Osteoblast (primary cell): Measurements from ENCODE around the gene GFPT1. TPM values are rescaled to one million over a fixed set of nuclear protein-coding genes. Genes with fewer than 3 reads are reported as not detected.

ENCODE experiments used
- DNase-seq: peaks from one replicate; pipeline ENCODE4 v3.0.0; 2011; ENCODE audit warnings: low spot score, mixed read lengths; ENCODE audit not compliant: insufficient read length; ENCODE audit errors: missing footprints
- H2AFZ ChIP-seq: 2 replicates; pipeline ENCODE4 v1.6.0; 2011; ENCODE audit warnings: mild to moderate bottlenecking, low read length
- H3K27ac ChIP-seq: 2 replicates; pipeline ENCODE4 v1.5.1; 2011; ENCODE audit warnings: mild to moderate bottlenecking, low read depth, low read length, moderate library complexity
- H3K27me3 ChIP-seq: 2 replicates; pipeline ENCODE4 v1.6.0; 2012; ENCODE audit warnings: mild to moderate bottlenecking, control low read depth, inconsistent platforms, low read length, moderate library complexity; ENCODE audit not compliant: insufficient read depth
- H3K36me3 ChIP-seq: 2 replicates; pipeline ENCODE4 v1.5.1; 2011; ENCODE audit warnings: mild to moderate bottlenecking, low read length, control low read depth, moderate library complexity; ENCODE audit not compliant: insufficient read depth
- H3K4me1 ChIP-seq: 2 replicates; pipeline ENCODE4 v1.5.1; 2011; ENCODE audit warnings: mild to moderate bottlenecking, low read length, control low read depth, moderate library complexity; ENCODE audit not compliant: insufficient read depth
- H3K4me2 ChIP-seq: 2 replicates; pipeline ENCODE4 v1.6.0; 2011; ENCODE audit warnings: mild to moderate bottlenecking, low read length; ENCODE audit not compliant: insufficient read depth
- H3K4me3 ChIP-seq: fragments of 200-600 bp; sonication (generic); 3 replicates; pipeline ENCODE4 v1.5.1; 2012; ENCODE audit warnings: mild to moderate bottlenecking, low read length, inconsistent platforms; ENCODE audit not compliant: insufficient read depth
- H3K79me2 ChIP-seq: 2 replicates; pipeline ENCODE4 v1.6.0; 2012; ENCODE audit warnings: mild to moderate bottlenecking, low read length, control low read depth, inconsistent platforms; ENCODE audit not compliant: insufficient read depth
- H3K9me3 ChIP-seq: 2 replicates; pipeline ENCODE4 v1.5.1; 2011; ENCODE audit warnings: low read depth, low read length, control low read depth
- H4K20me1 ChIP-seq: 2 replicates; pipeline ENCODE4 v1.6.0; 2012; ENCODE audit warnings: mild to moderate bottlenecking, low read length, control low read depth; ENCODE audit not compliant: insufficient read depth
- CTCF ChIP-seq: IDR thresholded peaks from 2 replicates; pipeline ENCODE4 v1.5.1; 2011; ENCODE audit warnings: mild to moderate bottlenecking, low read depth, low read length, moderate library complexity; ENCODE audit errors: extremely low read depth
- total RNA-seq: library from RNA; depleted of rRNA; stranded (reverse); fragments of >200 nt; gene quantifications from 2 replicates; pipeline ENCODE4 v1.2.3, GENCODE V29; 2012

GFPT1 gene
- total RNA-seq, 1 donor = 64.4 TPM

GRCh38 chr2:69385443-69386151, 1.4 kb downstream of the GFPT1 start:
- Histone ChIP-seq H3K4me1 (peaks cover 46% of the 10 kb centered on the region), H3K4me2 (peak overlapping the region; percentile 93), H3K4me3 (peak overlapping the region; percentile 91), H3K27ac (peak overlapping the region; percentile 13), H3K79me2 (peaks cover 67% of the 10 kb centered on the region), H2AFZ (no peak overlapping the region), H3K36me3 (peaks cover 12% of the 10 kb centered on the region), H3K27me3 (no peaks in the 10 kb centered on the region), H3K9me3 (no peaks in the 10 kb centered on the region), H4K20me1 (peaks cover 38% of the 10 kb centered on the region)
- no peak for DNase-seq
- TF ChIP-seq CTCF = no peak

- Histone ChIP-seq H3K27ac (peak overlapping the region; percentile 25), H3K4me3 (peak overlapping the region; percentile 37), H3K36me3 (peaks cover 12% of the 10 kb centered on the region), H3K9me3 (no peaks in the 10 kb centered on the region), H3K79me2 (peaks cover 77% of the 10 kb centered on the region), H2AFZ (no peak overlapping the region), H3K4me1 (peaks cover 46% of the 10 kb centered on the region), H3K27me3 (no peaks in the 10 kb centered on the region), H3K4me2 (peak overlapping the region; percentile 93), H4K20me1 (peaks cover 46% of the 10 kb centered on the region)
- DNase-seq = no peak
- TF ChIP-seq CTCF = no peak
Observed at GRCh38 chr2:69384618-69385081, 2.4 kb downstream of the GFPT1 start.

- TF ChIP-seq CTCF = no peak
- Histone ChIP-seq H3K27ac (no peak overlapping the region), H3K4me2 (peak overlapping the region; percentile 93), H4K20me1 (peaks cover 58% of the 10 kb centered on the region), H3K4me3 (no peak overlapping the region), H3K36me3 (peaks cover 12% of the 10 kb centered on the region), H3K27me3 (no peaks in the 10 kb centered on the region), H3K79me2 (peaks cover 90% of the 10 kb centered on the region), H3K9me3 (no peaks in the 10 kb centered on the region), H3K4me1 (peaks cover 46% of the 10 kb centered on the region), H2AFZ (no peak overlapping the region)
- DNase-seq = no peak
Observed at GRCh38 chr2:69383176-69383812, 3.7 kb downstream of the GFPT1 start.

- Histone ChIP-seq H4K20me1 (peaks cover 65% of the 10 kb centered on the region), H3K4me3 (no peak overlapping the region), H3K4me1 (peaks cover 43% of the 10 kb centered on the region), H3K27ac (no peak overlapping the region), H3K4me2 (peak overlapping the region; percentile 43), H3K79me2 (peaks cover 95% of the 10 kb centered on the region), H2AFZ (no peak overlapping the region), H3K27me3 (no peaks in the 10 kb centered on the region), H3K36me3 (peaks cover 14% of the 10 kb centered on the region), H3K9me3 (no peaks in the 10 kb centered on the region)
- TF ChIP-seq CTCF = no peak
- no peak for DNase-seq
Observed at GRCh38 chr2:69382547-69382946, 4.5 kb downstream of the GFPT1 start.
